GM21515 (cell line): ENCODE data around the gene ASIC1.

ENCODE experiments used
- ATAC-seq: cut with Tn5 transposase; IDR thresholded peaks from one replicate; pipeline ENCODE4 v1.9.1; 2021; ENCODE audit not compliant: unreplicated experiment

The ASIC1 gene

DNA sequence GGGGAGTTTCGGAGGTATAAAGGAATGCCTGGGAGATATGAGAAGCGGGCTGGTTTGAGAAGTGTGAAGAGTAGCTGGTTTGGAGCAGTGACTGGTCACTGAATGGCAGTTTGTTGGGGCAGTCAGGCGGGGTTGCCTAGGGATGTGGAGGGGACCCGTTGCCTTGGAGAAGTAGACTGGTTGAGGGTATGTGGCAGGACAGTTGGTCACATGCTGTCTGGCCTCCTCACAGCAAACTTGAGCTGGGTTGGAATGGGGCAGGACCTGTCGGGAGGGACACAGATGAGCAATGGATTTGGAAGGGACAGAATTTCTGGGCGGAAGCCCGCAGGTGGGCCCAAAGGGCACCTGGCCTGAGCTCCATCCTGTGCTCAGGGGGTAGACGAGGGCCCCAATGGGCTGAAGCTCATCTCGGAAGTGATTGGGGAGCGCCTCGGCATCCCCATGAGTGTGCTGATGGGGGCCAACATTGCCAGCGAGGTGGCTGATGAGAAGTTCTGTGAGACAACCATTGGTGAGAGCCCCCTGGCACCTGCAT lies 48.6 kb downstream of the ASIC1 start:
- ATAC-seq, result no peak

- no peak for ATAC-seq
Observed at GRCh38 chr12:50106907-50107306, 49.5 kb downstream of the ASIC1 start.

- ATAC-seq, result no peak
Observed at GRCh38 chr12:50107416-50108268, 50.2 kb downstream of the ASIC1 start.

GRCh38 chr12:50109319-50109718 lies 51.9 kb downstream of the ASIC1 start:
- ATAC-seq, result no peak

DNA sequence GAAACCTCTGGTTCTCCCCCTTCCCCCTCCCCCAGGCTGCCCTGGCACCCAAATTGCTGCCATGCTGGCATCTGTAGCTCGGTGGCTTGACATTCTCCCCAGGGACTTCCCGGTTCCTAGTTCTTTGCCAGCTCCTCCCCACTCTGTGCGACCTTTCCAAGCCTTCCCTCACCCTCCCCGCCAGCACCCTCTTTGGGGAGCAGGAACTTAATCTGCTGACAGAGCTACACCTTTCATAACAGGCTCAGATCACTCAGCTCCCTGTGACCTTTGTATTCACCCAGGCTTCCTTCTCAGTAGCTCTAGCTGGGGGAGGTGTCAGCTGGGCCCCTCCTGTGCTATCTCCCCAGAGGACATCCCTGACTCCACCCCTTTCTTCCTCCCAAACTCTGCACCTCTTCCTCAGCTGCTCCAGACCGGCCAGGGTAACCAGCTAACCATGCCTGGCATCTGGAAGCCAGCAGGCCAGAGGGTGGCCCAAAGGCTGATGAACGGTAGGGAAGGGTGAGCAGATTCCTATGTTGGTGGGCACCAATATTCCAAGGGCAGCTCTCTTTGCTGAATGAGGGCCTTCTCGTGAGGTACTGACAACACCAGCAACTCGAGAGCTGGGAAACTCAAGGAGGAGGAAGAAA lies 52.8 kb downstream of the ASIC1 start:
- ATAC-seq, result no peak

DNA sequence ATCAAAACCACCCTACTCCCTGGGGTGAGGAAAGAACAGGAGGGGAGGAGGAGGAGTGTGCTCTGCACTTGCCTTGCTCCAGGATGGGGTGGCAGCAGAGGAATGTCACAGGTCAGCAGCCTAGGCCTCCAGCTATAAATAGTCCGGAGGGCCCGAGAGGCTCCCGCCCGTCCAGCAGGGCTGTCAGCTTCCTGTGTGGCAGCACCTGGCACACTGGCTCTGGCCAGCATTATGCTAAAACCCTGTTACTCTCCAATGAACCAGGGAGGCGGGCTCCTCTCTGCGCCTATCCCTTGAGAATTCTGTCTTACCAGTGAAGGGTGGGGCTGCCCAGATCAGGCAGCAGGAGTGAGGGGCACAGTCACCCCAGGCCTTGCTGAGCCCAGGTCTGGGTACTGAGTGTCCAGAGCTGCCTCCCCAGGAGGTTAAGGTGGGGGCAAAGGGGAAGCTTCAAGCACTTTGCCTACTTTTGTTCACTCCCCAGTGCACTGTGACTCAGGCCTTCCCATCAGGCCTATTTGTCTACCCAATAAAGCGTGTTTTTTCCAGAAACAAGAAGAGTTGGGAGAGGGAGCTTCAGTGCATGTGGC lies 53.5 kb downstream of the ASIC1 start:
- no peak for ATAC-seq

DNA sequence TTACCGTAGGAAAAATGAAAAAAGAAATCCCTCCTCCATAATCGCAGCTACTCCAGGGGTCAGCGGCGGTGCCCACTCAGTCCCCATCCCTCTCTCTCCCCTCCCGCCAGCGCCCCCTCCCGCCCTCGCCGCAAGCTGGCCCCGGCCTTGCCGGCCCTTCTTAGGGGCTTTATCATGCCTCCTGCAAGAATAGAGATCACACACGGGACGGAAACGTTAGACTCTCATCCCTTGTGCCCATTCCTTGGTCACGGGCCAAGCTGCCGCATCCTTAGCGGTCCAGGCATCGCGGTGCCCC lies 53.9 kb downstream of the ASIC1 start:
- peak; percentile 2 for ATAC-seq

GRCh38 chr12:50111693-50112455 lies 54.5 kb downstream of the ASIC1 start, which contains the start of gene COX14:
COX14 (plus strand) TSS chr12:50112236; CDS start chr12:50120044, 7,808 bp downstream.
- ATAC-seq, result peak; percentile 83

DNA sequence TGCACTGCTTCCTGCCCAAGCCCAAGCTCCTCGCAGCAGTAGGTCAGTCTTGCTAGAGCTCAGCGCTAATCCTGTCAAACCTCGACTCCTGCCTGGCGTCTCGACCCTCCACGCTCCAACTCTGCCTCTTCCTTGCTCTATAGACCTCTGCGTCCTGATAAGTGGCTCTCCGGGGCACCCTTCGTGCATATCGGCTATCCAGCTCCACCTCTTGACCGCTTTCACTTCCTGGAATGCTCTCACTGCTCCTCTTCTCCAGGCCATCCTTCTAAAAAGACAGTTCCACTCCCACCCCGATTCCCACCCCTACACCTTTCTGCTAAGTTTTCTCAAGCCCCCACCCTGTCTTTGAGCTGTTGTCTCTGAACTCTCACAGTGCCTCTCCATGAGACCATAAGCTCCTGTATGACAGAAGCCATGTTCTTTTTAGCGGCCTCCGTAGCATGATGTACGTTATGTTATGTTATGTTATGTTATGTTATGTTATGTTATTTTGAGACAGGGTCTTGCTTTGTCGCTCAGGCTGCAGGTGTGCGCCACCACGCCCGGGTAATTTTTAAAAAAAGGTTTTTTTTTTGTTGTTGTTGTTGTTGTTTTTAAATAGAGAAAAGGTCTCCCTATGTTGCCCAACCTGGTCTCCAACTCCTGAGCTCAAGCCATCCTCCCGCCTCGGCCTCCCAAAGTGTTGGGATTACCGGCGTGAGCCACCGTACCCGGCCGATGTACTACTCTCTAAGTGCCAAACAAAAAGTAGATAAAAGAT lies 55.2 kb downstream of the ASIC1 start:
- ATAC-seq, result peak; percentile 2

- ATAC-seq, result no peak
Observed at GRCh38 chr12:50117057-50117622, 59.7 kb downstream of the ASIC1 start.

DNA sequence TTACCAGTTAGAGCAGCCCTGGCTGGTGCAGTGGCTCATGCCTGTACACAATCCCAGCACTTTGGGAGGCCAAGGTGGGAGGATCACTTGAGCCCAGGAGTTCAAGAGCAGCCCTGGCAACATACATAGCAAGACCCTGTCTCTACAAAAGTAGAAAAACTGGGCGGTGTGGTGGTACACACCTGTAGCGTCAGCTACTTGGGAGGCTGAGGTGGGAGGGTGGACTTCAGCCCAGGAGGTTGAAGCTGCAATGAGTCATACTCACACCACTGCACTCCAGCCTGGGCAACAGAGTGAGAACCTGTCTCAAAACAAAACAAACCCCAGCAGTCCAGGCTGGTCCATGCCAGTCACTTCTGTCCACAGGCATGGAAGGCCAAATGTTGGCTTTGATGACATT lies 62.0 kb downstream of the ASIC1 start:
- no peak for ATAC-seq

DNA sequence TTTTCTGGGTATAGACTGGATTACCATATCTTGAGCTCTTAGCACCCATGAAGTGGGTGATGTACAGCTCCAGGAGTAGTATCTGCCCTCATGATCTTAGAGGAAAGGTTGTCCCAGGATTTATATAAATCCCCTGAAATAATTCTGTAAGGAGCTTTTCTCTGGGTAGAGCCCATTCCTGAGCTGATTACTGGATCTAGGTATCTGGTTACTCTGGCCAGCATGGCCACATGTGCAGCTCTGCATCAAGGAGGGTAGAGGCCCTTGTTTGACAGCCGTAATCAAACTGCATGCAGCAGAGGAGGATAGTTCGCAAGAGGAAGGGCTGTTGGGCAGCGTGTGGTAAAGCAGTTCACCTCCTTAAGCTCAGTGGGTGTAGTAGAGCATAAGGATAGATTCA lies 63.1 kb downstream of the ASIC1 start:
- no peak for ATAC-seq

- no peak for ATAC-seq
Observed at GRCh38 chr12:50120953-50121352, 63.6 kb downstream of the ASIC1 start.

- no peak for ATAC-seq
Observed at GRCh38 chr12:50121641-50122040, 64.2 kb downstream of the ASIC1 start.

DNA sequence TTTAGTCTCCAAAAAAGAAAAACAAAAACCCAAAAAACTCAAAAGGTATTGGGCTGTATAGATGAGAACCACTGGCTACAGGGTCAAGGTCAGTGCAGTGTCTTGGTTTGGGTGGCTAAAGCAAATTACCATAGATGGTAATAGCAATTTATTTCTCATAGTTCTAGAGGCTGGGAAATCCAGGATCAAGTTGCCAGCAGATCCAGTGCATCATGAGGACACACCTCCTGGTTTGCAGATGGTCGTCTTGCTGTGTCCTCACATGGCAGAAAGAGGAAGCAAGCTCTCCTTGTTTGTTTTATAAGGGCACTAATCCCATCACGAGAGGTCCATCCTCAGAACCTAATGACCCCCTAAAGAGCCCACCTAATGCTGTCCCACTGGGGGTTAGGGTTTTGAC lies 65.8 kb downstream of the ASIC1 start:
- no peak for ATAC-seq

- ATAC-seq, result no peak
Observed at GRCh38 chr12:50127546-50127945, 70.2 kb downstream of the ASIC1 start.

- no peak for ATAC-seq
Observed at GRCh38 chr12:50129290-50129689, 71.9 kb downstream of the ASIC1 start.

DNA sequence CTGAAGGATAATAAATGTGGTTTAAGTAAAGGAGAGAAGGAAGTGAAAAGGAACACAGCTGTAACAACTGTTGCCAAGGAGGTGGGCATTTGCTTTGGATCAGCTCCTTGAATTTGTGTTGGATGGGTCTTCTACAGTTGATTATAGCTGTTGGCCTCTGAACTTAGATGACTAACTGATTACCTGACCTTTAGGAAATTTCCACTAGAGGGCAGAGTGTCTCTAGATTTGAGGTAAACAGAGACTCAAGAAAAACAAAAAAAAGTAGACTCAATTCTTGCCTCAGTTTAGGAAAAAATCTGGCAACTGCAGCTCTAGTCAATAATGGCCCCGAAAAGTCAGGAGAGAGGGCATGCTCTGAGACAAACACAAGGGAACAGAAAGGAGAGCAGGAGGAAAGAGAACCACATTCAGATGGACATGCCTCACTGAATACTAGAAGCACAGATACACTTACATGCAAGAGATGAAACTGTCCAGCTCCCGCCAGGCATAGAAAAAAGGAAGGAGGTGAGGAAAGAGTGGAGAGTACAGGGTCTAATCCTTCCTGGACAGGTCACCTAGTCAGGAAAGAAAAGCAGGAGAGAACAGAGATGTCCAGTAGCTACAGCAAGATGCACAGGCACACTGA lies 75.2 kb downstream of the ASIC1 start:
- ATAC-seq, result no peak
